Lung (tissue), 12 donors: ENCODE data around the gene GADD45G. TPM values are rescaled to one million over a fixed set of nuclear protein-coding genes. Genes with fewer than 3 reads are reported as not detected.

Experiments
- ATAC-seq: fragments of 200-7000 bp; cut with Tn5 transposase; one replicate; pipeline ENCODE4 v1.9.1; 2020; ENCODE audit warnings: moderate number of reproducible peaks; ENCODE audit not compliant: insufficient read depth, low FRiP score
- DNase-seq, 3 donors: peaks; one replicate each; pipeline ENCODE4 v3.0.0-alpha.2; 2013 to 2017
- H3K27ac ChIP-seq, 2 donors: one replicate each; pipeline ENCODE4 v1.5.1; 2013; ENCODE audit warnings: mild to moderate bottlenecking in 2 of 2, moderate library complexity in 2 of 2, control low read depth in 1 of 2, inconsistent platforms in 1 of 2, low read depth in 1 of 2, low read length in 1 of 2
- H3K27me3 ChIP-seq, 3 donors: one replicate each; pipeline ENCODE4 v1.5.1; 2013; ENCODE audit warnings: low read length in 2 of 3; ENCODE audit not compliant: control insufficient read depth in 3 of 3, insufficient read depth in 3 of 3
- H3K36me3 ChIP-seq, 4 donors: one replicate each; pipeline ENCODE4 v1.5.1; 2013; ENCODE audit warnings: low read length in 4 of 4, mild to moderate bottlenecking in 1 of 4, moderate library complexity in 1 of 4; ENCODE audit not compliant: control insufficient read depth in 4 of 4, insufficient read depth in 4 of 4
- H3K4me1 ChIP-seq, 5 donors: one replicate each; pipeline ENCODE4 v1.5.1; 2013; ENCODE audit warnings: low read length in 5 of 5, mild to moderate bottlenecking in 2 of 5, moderate library complexity in 1 of 5; ENCODE audit not compliant: control insufficient read depth in 5 of 5, insufficient read depth in 5 of 5
- H3K4me3 ChIP-seq: one replicate; pipeline ENCODE4 v1.5.1; 2013; ENCODE audit warnings: mild to moderate bottlenecking, control low read depth, moderate library complexity
- H3K9ac ChIP-seq, 2 donors: one replicate each; pipeline ENCODE4 v1.5.1; 2013; ENCODE audit warnings: low read length in 2 of 2, control low read depth in 1 of 2; ENCODE audit not compliant: insufficient read depth in 1 of 2
- H3K9me3 ChIP-seq, 4 donors: one replicate each; pipeline ENCODE4 v1.5.1; 2013; ENCODE audit warnings: low read length in 3 of 4, mild to moderate bottlenecking in 1 of 4, moderate library complexity in 1 of 4; ENCODE audit not compliant: control insufficient read depth in 4 of 4, insufficient read depth in 3 of 4
- CTCF ChIP-seq: IDR thresholded peaks from 2 replicates; pipeline ENCODE4 v1.5.1; 2012; ENCODE audit warnings: mild to moderate bottlenecking; ENCODE audit errors: control extremely low read depth, extremely low read depth
- WGBS, 2 donors: extraction: QIAGEN DNeasy Blood & Tissue Kit; methylation state at CpG; one replicate each; pipeline ENCODE4 v1.1.7; 2013; 5-methylcytosine and 5-hydroxymethylcytosine counted together
- polyA plus RNA-seq, 2 donors: library from polyadenylated mRNA; stranded (reverse); fragments of 200-250 nt; gene quantifications; one replicate each; pipeline ENCODE4 v1.2.1, GENCODE V29; 2013
- total RNA-seq, 2 donors: library from RNA; depleted of rRNA in 1 of 2; stranded (reverse); fragments of >200 nt in 1 of 2; gene quantifications; one replicate each; pipeline ENCODE4 v1.2.1, GENCODE V29; 2014 to 2021
- donor health status: control.
- donor health status: control.
- donor health status: Bipolar disorder and iron deficiency.
- donor health status: healthy.
- donor health status: DM: yes; HTN: yes; CAD: no.

Gene GADD45G
- total and polyA plus RNA-seq, 4 donors: 9.9 to 70.3 (median 33.5) TPM

- ATAC-seq (no peak), DNase-seq (peak in 2 of 3 donors; percentile 69 to 70)
- WGBS, 2 donors: 57 to 84% methylated on average over 12 to 13 of the region's 13 CpGs
- Histone ChIP-seq H3K27ac (peak overlapping the region in 1 of 2 donors; percentile 50), H3K27me3 (no peaks in the 10 kb centered on the region), H3K4me3 (no peak overlapping the region), H3K9me3 (no peaks in the 10 kb centered on the region), H3K9ac (no peak overlapping the region), H3K4me1 (peaks cover 0 to 34% (median 13%) of the 10 kb centered on the region in 5 donors), H3K36me3 (no peaks in the 10 kb centered on the region)
- TF ChIP-seq CTCF: no peak
These were observed 34.6 kb downstream of the GADD45G start for GRCh38 chr9:89639367-89639795.

DNA sequence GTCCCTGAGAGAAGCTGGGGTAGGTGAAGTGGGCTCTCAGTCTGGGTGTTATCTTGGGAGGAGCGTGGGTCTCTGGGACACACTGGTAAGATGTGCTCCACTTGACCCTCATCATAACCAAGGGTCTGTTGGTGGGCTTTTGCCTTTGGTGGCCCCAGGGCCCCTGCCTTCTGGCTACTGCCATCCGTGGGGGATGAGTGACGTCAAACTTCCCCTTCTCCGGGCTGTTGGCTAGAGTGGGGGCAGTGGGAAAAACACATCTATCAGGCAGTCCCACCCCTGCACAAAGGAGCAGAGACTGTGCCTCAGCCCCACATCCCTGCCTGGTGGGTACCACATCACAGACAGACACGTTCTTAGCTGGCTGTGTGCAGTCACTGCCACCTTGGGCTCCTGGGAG, 35.1 kb downstream of the GADD45G start:
- H3K27ac ChIP-seq: peak overlapping the region in 1 of 2 donors; percentile 50
- no peaks in the 10 kb centered on the region for H3K36me3 ChIP-seq
- no peaks in the 10 kb centered on the region for H3K9me3 ChIP-seq
- DNase-seq (peak in 1 of 3 donors; percentile 1), ATAC-seq (no peak)
- no peaks in the 10 kb centered on the region for H3K27me3 ChIP-seq
- H3K4me1 ChIP-seq: peaks cover 0 to 31% (median 13%) of the 10 kb centered on the region in 5 donors
- H3K9ac ChIP-seq: no peak overlapping the region
- WGBS, 2 donors: 47 to 73% methylated on average over 5 of the region's 5 CpGs
- H3K4me3 ChIP-seq: no peak overlapping the region
- no peak for TF ChIP-seq CTCF

- no peak overlapping the region for H3K9ac ChIP-seq
- no peaks in the 10 kb centered on the region for H3K36me3 ChIP-seq
- no peak for TF ChIP-seq CTCF
- ATAC-seq: no peak
- 22 to 68% methylated on average over 11 of the region's 11 CpGs for WGBS, 2 donors
- no peaks in the 10 kb centered on the region for H3K27me3 ChIP-seq
- peaks cover 0 to 27% (median 12%) of the 10 kb centered on the region in 5 donors for H3K4me1 ChIP-seq
- H3K27ac ChIP-seq: peak overlapping the region in 1 of 2 donors; percentile 50
- peak in 1 of 3 donors; percentile 31 for DNase-seq
- no peak overlapping the region for H3K4me3 ChIP-seq
- no peaks in the 10 kb centered on the region for H3K9me3 ChIP-seq
These were observed 35.5 kb downstream of the GADD45G start for GRCh38 chr9:89640361-89640760.

DNA sequence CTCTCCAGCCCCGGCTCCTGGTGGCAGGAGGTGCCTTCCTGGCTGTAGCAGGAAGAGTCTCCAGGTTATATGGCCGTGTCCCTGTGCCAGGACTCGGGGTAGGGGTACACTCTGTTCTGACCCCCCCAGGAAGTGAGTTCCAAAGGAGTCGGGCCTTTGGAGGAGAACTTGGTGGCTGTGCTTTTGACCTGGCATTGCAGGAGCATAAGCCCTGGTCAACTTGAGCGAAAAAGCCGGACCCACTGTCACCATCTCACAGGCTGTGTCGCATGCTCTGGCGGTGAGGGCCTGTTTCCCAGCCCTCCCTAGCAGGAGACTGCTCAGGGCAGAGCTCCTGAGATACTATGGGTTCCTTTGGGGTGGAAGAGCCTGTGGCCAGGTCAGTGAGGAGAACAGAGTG, 36.0 kb downstream of the GADD45G start:
- DNase-seq (no peak), ATAC-seq (no peak)
- Histone ChIP-seq H3K36me3 (no peaks in the 10 kb centered on the region), H3K27ac (peak overlapping the region in 1 of 2 donors; percentile 50), H3K4me1 (peaks cover 0 to 27% (median 10%) of the 10 kb centered on the region in 5 donors), H3K9me3 (no peaks in the 10 kb centered on the region), H3K9ac (no peak overlapping the region), H3K4me3 (no peak overlapping the region), H3K27me3 (no peaks in the 10 kb centered on the region)
- no peak for TF ChIP-seq CTCF
- WGBS, 2 donors: 79 to 88% methylated on average over 8 of the region's 8 CpGs
